ENCODE measurements around the gene STT3B. TPM values are rescaled to one million over a fixed set of nuclear protein-coding genes. Genes with fewer than 3 reads are reported as not detected.

Gene STT3B
- total and polyA plus RNA-seq, 3 donors from 2014 or later, result 140 to 231 (median 178) TPM

DNA sequence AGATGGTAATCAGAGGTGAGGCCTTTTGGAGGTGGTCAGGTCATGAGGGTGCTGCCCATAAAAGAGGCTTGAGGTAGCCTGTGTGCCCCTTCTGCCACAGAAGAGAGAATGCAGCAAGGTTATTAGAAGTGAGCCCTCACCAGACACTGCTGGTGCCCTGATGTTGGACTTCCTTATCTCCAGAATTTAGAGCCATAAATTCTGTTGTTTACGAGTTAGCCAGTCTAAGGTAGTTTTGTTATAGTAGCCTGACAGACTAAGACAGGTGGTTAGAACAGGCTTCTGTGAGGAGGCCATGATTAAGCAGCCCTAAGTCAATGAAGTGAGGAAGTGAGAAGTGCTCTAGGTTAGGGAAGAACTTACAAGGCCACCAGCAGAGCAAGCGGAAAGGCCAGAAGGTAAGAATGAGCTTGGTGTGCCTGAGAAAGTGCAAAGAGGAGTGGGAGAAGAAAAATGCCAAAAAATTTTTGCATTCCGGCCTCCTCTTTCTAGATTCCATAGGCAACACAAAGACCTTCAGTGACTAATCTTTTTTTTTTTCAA, 44.2 kb upstream of the STT3B start:
- H3K9me3 ChIP-seq, result no peaks in the 10 kb centered on the region
- WGBS, 2 donors, result 90 to 98% methylated on average over 3 of the region's 3 CpGs
- DNase-seq, result no peak
- no peaks in the 10 kb centered on the region for H3K4me1 ChIP-seq
- intact Hi-C loops (cut with DNase I; ENCODE audit: low total_unique reads), result no loop called here
- no peak overlapping the region for H3K27ac ChIP-seq
- no peak overlapping the region for H3K4me3 ChIP-seq
- no peaks in the 10 kb centered on the region for H3K27me3 ChIP-seq
- TF ChIP-seq POLR2A (IDR thresholded peaks at IDR 0.05), result no peak
- TF ChIP-seq, protein P1, sequence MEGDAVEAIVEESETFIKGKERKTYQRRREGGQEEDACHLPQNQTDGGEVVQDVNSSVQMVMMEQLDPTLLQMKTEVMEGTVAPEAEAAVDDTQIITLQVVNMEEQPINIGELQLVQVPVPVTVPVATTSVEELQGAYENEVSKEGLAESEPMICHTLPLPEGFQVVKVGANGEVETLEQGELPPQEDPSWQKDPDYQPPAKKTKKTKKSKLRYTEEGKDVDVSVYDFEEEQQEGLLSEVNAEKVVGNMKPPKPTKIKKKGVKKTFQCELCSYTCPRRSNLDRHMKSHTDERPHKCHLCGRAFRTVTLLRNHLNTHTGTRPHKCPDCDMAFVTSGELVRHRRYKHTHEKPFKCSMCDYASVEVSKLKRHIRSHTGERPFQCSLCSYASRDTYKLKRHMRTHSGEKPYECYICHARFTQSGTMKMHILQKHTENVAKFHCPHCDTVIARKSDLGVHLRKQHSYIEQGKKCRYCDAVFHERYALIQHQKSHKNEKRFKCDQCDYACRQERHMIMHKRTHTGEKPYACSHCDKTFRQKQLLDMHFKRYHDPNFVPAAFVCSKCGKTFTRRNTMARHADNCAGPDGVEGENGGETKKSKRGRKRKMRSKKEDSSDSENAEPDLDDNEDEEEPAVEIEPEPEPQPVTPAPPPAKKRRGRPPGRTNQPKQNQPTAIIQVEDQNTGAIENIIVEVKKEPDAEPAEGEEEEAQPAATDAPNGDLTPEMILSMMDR (IDR thresholded peaks at IDR 0.05), result no peak
- no peaks in the 10 kb centered on the region for H3K36me3 ChIP-seq (ENCODE audit: low read depth, missing control alignments)

DNA sequence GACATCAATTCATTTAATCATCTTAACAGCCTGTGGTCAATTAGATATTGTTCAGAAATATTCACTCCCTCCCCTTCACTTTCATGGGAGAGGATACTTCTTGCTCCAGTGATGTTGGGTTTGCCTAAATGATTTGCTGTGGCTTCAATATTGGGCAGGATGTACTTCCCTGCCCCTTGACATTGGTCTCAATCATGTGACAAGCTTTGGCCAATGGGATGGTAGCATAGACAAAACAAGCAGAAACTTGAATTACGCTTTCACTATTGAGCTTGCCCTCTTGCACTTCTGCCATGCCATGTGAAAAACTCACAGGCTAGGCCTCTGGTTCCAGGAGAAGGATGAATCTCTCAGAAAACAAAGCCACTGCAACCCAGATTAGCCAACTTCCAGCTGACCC, 42.2 kb upstream of the STT3B start:
- Histone ChIP-seq H3K4me1 (no peaks in the 10 kb centered on the region), H3K27ac (no peak overlapping the region), H3K27me3 (no peaks in the 10 kb centered on the region), H3K36me3 (ENCODE audit: low read depth, missing control alignments) (no peaks in the 10 kb centered on the region), H3K9me3 (no peaks in the 10 kb centered on the region), H3K4me3 (no peak overlapping the region)
- intact Hi-C loops (cut with DNase I; ENCODE audit: low total_unique reads), result no loop called here
- no peak for DNase-seq
- TF ChIP-seq, protein P1 (IDR thresholded peaks at IDR 0.05), result no peak
- TF ChIP-seq POLR2A (IDR thresholded peaks at IDR 0.05), result no peak
- WGBS, 2 donors, result 40 to 100% methylated on average over 1 of the region's 1 CpG

DNA sequence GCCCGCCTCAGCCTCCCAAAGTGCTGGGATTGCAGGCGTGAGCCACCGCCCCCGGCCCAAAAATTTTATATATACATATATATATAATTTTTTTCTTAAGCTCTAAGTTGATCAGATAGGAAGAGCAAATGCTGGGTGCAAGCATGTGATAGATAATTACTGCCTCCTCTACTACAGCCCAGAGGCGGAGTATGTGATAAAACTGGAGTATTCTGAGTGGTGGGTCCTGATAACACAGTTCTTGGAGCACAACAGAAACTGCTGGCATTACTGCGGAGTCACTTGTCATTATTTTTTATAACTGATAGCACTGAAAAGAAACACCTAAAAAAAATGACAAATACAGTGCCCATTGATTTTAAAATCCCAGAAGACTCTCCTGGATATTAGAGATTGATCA, 41.1 kb upstream of the STT3B start:
- Histone ChIP-seq H3K27ac (no peak overlapping the region), H3K27me3 (no peaks in the 10 kb centered on the region), H3K9me3 (no peaks in the 10 kb centered on the region), H3K36me3 (ENCODE audit: low read depth, missing control alignments) (no peaks in the 10 kb centered on the region), H3K4me1 (no peaks in the 10 kb centered on the region), H3K4me3 (no peak overlapping the region)
- TF ChIP-seq POLR2A (IDR thresholded peaks at IDR 0.05), result no peak
- TF ChIP-seq, protein P1 (IDR thresholded peaks at IDR 0.05), result no peak
- DNase-seq, result no peak
- 75 to 96% methylated on average over 6 of the region's 6 CpGs for WGBS, 2 donors
- intact Hi-C loops (cut with DNase I; ENCODE audit: low total_unique reads), result no loop called here

DNA sequence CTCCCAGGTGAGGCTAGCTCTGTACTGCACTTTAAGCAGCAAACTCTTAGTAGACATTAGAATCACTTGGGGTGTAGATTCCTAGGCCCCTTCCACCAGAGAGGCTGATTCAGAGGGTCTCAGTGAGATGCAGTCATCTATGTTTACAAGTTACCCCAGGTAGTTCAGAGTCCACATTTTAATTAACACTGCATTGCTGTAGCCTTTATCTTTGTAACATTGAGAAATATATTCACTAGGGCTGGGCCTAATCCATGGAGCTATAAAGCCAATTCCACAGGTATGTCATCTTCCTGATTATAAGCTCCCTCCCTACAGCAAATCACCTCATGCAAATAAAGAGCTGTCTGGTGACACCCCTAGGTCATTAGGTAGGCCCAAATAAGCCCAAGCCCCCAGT, 39.6 kb upstream of the STT3B start:
- TF ChIP-seq, protein P1 (IDR thresholded peaks at IDR 0.05), result no peak
- TF ChIP-seq POLR2A (IDR thresholded peaks at IDR 0.05), result no peak
- Histone ChIP-seq H3K9me3 (no peaks in the 10 kb centered on the region), H3K4me1 (no peaks in the 10 kb centered on the region), H3K4me3 (no peak overlapping the region), H3K27ac (no peak overlapping the region), H3K27me3 (no peaks in the 10 kb centered on the region), H3K36me3 (ENCODE audit: low read depth, missing control alignments) (no peaks in the 10 kb centered on the region)
- DNase-seq, result no peak
- intact Hi-C loops (cut with DNase I; ENCODE audit: low total_unique reads), result no loop called here

DNA sequence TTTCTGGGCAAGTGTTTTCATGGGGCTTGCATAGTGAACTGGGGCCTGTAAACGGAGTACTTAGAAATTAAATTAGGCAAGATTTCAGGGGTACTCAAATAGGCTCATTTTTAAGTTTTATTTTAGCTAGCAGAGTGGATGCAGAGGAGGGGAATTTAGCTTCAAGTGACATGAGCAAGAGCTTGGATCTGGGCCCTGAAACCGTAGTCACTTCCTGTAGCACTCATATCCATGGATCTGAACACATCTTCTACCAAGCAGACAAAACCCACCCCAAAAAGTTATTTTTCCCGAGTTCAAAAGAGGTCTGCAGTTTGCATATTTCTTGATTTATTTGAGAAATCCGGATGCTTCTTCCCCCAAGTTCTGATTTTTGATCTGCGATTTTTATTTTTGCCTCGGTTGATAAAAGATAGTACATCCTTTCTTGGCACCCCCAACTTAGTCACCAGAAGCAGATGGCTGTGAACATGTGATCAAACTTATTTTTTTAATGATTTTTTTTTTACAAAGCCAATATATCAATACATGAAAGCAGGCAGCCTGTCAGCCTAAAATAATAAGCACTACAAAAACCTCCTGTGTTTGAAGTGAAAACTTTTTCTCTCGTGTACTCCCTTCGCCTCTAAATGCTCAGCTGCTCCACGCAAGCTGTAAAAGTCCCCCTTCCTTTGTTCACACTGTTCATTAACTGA, 36.6 kb upstream of the STT3B start:
- 80% methylated on average over 9 of the region's 9 CpGs for WGBS, 2 donors
- intact Hi-C loops (cut with DNase I; ENCODE audit: low total_unique reads), result no loop called here
- TF ChIP-seq, protein P1 (IDR thresholded peaks at IDR 0.05), result no peak
- TF ChIP-seq POLR2A (IDR thresholded peaks at IDR 0.05), result no peak
- H3K9me3 ChIP-seq, result no peaks in the 10 kb centered on the region
- no peak overlapping the region for H3K4me3 ChIP-seq
- no peaks in the 10 kb centered on the region for H3K27me3 ChIP-seq
- no peaks in the 10 kb centered on the region for H3K36me3 ChIP-seq (ENCODE audit: low read depth, missing control alignments)
- no peaks in the 10 kb centered on the region for H3K4me1 ChIP-seq
- no peak for DNase-seq
- no peak overlapping the region for H3K27ac ChIP-seq
